HepG2 (cell line): ENCODE data around the gene PTPN20. TPM values are rescaled to one million over a fixed set of nuclear protein-coding genes. Genes with fewer than 3 reads are reported as not detected.

ENCODE experiments used
- FOSL2 ChIP-seq: sonication (generic); formaldehyde crosslinking; IDR thresholded peaks from 2 replicates; pipeline ENCODE4 v1.4.0; 2020; ENCODE audit warnings: missing genetic modification reagents
- KLF9 ChIP-seq: IDR thresholded peaks from 2 replicates; pipeline ENCODE4 v1.6.1; 2016; ENCODE audit warnings: low read depth
- NAIF1 ChIP-seq: sonication (generic); formaldehyde crosslinking; IDR thresholded peaks from 2 replicates; pipeline ENCODE4 v1.5.0; 2020; ENCODE audit warnings: mild to moderate bottlenecking, missing genetic modification reagents, borderline replicate concordance
- PHF20 ChIP-seq: sonication (generic); formaldehyde crosslinking; IDR thresholded peaks from 2 replicates; pipeline ENCODE4 v1.5.0; 2020; ENCODE audit warnings: mild to moderate bottlenecking, missing genetic modification reagents
- PRDM4 ChIP-seq: sonication (generic); formaldehyde crosslinking; IDR thresholded peaks from 2 replicates; pipeline ENCODE4 v1.9.0; 2021; ENCODE audit warnings: missing genetic modification reagents, borderline replicate concordance
- SKIL ChIP-seq: sonication (generic); formaldehyde crosslinking; IDR thresholded peaks from 2 replicates; pipeline ENCODE4 v1.8.0; 2022; ENCODE audit warnings: missing genetic modification reagents, mild to moderate bottlenecking, moderate library complexity, borderline replicate concordance
- TERF1 ChIP-seq: sonication (generic); formaldehyde crosslinking; IDR thresholded peaks from 2 replicates; pipeline ENCODE4 v1.8.0; 2022; ENCODE audit warnings: mild to moderate bottlenecking, missing genetic modification reagents, moderate library complexity
- ZNF772 ChIP-seq: sonication (generic); formaldehyde crosslinking; IDR thresholded peaks from 2 replicates; pipeline ENCODE4 v1.5.0; 2020; ENCODE audit warnings: mild to moderate bottlenecking, missing genetic modification reagents
- polyA plus RNA-seq, 8 experiments: library from polyadenylated mRNA; depleted of rRNA in 3 of 8; stranded (reverse) in 7 of 8; unstranded in 1 of 8; fragments of >200 nt; fragmentation: Illumina TruSeq in 4 of 8; extraction: Trizol in 4 of 8; gene quantifications; 2 replicates each; pipeline versions ENCODE4 v1.2.1 to v1.2.3, GENCODE V29; 2011 to 2016; ENCODE audit warnings: low read depth in 4 of 8, missing spikeins in 1 of 8, mixed read lengths in 1 of 8; ENCODE audit not compliant: insufficient read depth in 1 of 8
- total RNA-seq, 5 experiments: library from RNA; depleted of rRNA; stranded (reverse); fragments of >200 nt; fragmentation: Illumina TruSeq; extraction: Trizol; gene quantifications; 2 replicates each; pipeline ENCODE4 v1.2.3, GENCODE V29; 2016; ENCODE audit warnings: low read depth in 1 of 5

PTPN20 gene
- total and polyA plus RNA-seq, 2 of the 13 experiments (the other 11 are each of a cell fraction or from before 2014, with no cell fraction given) = not detected

GRCh38 chr10:47018026-47018735 lies 107.0 kb downstream of the PTPN20 start (continued):
- TF ChIP-seq NAIF1 (CRISPR knock-in tag) (no peak), FOSL2 (no peak), PRDM4 (CRISPR knock-in tag) (no peak), PHF20 (CRISPR knock-in tag) (no peak), TERF1 (CRISPR knock-in tag) (no peak), KLF9 (no peak), ZNF772 (CRISPR knock-in tag) (no peak), SKIL (CRISPR knock-in tag) (no peak)
